ENCODE data around the gene TTC39A.

The TTC39A gene

DNA sequence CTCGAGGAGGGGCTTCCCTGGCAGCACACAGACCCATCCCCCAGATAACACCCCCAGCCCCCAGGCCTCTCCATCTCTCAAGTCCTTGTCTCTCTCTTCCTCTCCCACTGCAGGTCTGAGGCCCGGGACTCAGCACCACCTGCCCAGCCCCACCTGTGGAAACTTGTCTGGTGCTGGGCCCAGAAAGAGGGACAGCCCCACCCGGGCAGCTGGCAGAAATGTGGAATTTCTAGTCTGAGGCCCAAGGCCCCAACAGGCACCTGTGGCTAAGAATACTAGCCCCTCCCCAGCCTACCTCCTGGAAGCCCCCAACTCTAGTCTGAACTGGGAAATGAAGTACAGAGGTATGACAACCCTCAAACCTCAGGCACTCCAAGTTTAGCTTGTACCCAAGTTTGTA, 15.4 kb downstream of the TTC39A start:
- DNase-seq (ENCODE audit: low read depth, low spot score) = no peak

DNA sequence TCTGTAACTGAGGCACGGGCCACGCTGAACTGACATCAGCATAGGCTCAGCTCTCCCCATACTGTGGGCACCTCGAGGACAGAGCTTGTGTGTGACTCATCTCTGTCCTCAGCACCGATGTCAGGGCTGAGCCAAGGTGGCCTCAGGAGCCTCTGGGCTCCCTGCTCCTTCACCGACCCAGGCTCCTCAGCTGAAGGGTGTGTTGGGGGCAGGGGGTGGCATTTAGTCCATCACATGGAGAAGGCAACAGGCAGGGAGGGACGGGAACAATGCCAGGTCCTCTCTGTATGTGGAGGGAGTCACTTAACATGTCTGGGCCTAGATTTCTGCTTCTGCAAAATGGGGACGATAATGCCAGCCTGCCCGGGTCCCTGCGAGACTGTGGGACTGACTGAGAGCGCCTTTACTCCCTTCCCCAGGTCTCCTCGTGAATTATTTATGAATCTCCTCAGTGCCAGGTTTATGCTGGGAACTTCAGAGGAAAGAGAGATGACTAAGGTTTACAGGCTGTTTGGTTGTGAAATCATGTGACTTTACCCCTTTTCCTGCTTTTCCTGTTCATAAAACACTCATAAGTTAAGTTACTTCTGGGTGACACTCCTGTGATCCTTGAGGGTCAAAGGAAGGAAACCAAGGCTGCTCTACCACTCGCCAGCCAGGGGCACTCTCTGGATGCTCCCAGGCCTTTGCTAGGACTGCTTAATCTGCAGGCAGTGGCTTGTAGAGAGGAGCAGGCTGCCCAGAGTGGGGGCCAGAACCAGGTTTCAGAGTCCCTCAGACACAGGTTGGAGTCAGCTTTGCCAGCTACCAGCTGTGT, 16.2 kb downstream of the TTC39A start:
- DNase-seq (ENCODE audit: low read depth, low spot score) = no peak

DNA sequence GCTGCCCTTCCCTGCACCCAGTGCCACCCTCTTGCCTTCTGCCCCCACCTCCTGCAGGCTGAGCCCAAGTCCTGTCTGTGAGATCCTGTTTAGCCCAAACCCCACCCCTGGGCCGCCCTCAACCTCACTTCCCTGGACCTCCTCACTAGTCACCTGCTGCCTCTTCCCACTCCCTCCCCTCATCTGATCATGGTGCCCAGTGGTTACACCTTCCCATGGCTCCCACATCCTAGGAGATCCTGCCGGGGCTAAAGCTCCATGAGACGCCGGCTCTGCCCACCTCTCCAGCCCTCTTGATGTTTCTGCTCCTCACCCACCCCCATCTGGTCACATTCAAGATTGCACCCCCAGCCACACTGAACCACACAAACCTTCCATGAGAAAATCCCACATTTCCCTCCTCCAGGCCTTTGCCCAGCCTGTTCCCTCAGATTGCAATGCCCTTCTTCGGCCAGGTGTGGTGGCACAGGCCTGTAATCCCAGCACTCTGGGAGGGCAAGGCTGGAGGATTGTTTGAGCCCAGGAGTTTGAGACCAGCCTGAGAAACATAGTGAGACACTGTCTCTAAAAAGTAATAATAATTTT, 17.0 kb downstream of the TTC39A start:
- no peak for DNase-seq (ENCODE audit: low read depth, low spot score)

DNA sequence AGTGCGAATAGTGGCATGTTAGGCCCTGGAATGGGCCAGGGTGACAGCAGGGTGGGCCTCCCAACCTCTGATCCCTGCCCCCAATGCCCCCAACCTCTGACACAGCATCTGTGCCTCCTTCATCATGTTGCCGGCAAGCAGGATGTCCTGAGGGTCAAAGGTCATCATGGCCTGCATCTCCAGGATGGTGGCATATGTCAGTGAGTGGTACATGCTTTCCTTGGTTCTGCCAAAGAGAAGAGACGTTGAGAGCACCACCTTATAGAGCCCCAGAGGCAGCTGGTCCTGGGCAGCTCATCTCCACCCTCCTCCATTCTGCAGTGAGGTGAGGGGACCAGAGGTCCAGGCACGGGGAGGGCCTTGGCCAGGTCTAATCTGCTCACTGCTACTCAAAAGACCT, 17.6 kb downstream of the TTC39A start:
- DNase-seq (ENCODE audit: low read depth, low spot score) = no peak

DNA sequence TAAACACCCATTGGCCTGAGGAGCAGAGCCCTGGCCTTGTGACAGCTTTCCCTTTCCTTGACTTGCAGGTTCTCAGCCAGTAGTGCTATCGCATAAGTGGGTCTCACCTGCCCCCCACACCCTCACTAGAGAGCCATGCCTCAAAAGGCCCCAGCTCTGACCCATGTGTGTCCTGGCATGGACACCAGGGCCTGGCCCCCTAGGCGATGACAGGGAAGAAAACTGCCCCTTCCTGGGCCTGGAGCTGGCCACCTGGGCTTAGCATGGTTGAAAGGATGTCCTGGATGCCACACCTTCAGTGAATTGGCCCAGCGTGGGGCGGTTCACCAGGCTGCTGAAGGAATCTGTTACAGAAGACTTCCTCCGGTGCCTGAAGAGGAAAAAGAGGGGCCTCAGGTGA, 18.5 kb downstream of the TTC39A start:
- no peak for DNase-seq (ENCODE audit: low read depth, low spot score)

DNA sequence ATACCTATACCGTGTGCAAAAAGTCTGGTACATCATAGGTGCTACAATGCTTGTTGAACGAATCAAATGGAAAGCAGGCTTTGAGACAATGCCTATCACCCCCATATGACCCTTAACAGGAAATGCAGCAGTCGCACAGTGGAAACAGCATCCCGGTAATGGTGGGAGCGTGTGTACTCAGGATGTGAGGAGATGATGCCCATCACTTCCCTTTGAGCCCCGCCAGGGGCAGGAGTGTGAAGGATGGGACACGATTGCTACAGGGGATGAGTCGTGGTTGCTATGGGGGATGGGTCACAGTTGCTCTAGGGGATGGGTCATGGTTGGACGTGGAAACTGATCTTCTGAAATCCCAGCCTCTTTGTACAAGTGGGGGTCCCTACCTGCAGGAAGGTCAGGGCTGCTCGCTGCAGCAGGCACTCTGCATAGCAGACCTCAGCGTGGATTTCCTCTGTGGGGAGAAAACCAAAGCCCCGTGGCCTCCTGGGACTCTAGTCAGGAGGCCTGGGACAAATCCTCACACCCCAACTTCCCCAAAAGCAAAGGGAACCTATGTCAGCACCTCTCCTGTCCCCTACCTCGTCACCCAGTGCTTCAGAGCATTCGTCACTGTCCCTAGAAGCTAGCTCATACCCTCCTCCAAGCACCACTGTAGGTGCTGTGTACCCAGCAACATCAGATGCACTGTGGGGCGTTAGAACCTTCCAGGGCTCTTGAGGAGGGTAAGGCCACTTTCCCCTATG, 19.3 kb downstream of the TTC39A start:
- DNase-seq (ENCODE audit: low read depth, low spot score) = no peak

DNA sequence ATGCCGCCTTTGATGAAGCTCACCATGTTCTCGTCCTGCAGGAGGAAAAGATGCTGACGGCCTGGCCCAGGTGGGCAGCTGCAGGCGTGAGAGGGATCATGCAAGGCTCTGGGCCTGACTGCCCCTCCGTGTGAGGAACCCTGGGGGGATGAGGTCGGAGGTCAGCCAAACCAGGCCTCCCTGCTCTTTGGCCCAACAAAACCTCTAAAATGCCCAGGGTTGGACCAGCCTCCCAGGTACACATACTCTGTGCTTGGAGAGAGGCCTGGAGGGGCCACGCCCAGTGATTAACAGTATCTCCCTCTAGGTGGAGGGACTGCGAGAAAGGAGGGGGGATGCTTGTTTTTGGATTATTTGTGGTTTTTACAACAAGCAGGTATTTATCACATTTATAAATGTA, 21.1 kb downstream of the TTC39A start:
- no peak for DNase-seq (ENCODE audit: low read depth, low spot score)

DNA sequence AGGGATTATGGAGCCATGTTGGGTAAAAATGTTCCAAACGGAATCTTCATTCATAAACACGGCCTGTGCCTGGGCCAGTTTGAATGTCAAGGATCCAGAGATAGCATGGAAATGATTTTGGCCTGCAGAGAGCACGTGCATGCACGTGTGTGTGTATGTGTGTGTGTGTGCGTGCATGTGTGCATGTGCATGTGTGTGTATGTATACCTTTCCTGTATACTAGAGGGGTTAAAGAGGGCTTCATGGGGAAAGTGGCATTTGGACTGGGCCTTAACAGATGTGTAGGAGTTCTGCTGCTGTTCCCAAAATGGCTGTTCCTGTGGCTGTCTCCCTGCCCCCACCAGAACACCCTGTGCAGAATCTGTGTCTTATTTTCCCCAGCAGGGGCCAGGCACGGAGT, 21.7 kb downstream of the TTC39A start:
- no peak for DNase-seq (ENCODE audit: low read depth, low spot score)

DNA sequence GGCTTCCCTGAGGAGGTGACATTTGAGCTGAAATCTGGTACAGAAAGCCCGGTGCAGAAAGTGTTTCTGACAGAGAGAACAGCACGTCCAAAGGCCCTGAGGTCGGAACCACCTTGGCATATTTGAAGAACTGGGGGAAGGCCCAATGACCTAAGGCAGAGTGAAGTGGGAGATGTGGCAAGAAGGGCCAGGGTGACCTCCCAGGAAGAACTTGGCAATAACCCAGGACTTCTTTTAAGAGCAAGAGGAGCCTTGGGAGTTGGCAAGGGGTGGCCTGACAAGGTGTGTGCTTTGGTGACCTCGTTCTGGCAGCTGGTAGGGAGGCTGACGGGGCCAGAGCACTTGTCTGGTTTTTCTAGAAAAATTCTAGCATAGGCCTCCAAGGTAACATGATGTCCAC, 23.4 kb downstream of the TTC39A start:
- no peak for DNase-seq (ENCODE audit: low read depth, low spot score)

DNA sequence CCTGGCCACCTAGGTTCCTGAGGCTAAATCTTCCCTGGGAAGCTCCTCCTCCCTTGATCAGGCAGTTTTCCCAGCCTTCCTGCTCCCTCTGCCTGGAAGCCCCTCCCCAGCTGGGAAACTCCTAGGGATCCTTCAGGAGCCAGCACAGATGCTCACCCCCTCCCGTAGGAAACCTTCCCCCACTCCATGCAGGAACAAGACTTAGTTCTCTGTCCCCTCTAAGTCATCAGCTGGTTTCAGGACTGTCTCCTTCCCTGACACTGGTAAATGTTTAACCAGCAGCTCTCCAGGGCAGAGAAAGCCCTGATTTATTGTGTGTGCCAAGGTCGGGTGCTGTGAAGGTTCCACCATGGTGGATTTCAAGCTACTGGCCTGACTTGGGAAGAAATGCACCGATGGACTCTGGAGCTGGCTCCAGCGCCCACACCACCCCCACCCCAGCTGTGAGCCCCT, 25.0 kb downstream of the TTC39A start:
- DNase-seq (ENCODE audit: low read depth, low spot score) = no peak

DNA sequence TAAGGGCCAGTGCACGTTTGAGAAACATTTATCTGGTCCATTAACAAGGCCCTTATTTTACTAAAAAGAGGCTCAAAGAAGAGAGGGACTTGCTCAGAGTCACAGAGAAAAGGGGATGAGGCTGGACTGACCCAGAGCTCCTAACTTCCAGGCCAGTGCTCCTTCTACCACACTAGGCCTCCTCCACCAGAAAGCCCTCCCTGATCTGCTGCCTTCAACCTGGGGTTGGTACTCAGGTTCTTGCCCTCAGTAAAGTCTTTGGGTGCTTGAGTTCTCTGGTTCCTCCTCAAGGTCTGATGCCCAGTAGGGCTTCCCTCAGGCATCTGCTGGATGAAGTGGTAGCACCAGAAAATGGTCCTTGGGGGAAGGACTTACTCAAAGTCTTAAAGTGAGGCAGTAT, 26.0 kb downstream of the TTC39A start:
- no peak for DNase-seq (ENCODE audit: low read depth, low spot score)

DNA sequence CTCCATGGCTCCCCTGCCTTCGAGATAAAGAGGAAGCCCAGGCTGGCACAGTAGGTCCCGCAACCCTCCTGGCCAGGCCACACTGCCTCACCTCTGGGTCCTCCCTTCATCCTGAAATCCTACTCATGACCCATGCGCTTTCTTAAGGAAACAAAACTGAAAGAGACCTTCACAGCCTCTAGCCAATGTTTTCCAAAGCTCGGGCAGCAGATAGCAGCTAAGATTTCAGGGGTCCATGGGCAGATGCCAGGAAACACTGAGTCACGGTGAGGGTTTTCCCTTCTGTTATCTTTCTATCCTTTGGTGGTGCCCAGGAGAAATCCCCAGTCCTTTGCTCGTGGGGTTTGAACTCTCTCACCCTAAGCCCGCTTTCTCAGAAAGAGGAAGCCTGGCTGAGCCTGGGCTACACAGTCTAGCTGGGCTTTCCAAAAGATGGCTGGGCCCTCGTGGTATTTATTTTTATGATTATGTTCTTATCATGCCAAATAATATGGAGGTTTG, 26.6 kb downstream of the TTC39A start:
- DNase-seq (ENCODE audit: low read depth, low spot score) = no peak

DNA sequence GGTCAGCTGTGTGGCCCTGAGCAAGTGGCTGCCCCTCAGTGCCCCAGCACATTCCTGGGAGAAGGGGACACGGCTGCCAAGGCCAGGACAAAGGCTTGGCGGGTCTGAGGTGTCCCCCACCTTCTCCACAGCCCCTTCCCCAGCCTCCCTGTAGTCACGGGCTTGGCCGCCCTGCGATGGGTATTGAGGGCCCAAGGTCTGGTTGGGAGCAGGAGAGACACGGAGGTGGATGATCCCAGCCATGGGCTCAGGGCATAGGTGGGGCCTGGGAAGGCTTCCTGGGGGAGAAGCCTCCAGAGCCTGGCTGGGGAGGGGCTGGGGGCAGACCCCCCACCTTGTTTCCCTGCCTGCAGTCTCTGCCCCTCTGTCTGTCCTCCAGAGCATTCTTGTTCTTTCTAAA, 27.0 kb downstream of the TTC39A start:
- DNase-seq (ENCODE audit: low read depth, low spot score) = no peak

DNA sequence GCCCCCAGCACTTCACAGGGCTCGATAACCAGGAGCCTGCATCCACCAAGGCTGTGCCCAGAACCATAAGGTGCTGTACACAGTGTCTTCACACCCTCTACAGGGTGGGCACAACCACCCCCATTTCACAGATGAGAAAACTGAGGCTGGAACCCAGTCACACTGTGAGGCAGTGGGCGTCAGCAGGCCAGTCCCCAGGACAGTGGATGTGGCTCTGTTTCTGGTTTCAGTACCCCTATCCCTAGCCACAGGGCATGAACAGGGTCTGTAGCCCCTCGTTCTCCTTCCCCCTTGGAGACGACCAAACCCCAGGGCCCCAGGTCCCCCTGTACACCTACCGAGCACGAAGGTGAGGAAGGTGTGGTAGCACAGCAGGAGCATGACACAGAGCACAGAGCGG, 27.6 kb downstream of the TTC39A start:
- DNase-seq (ENCODE audit: low read depth, low spot score) = no peak

DNA sequence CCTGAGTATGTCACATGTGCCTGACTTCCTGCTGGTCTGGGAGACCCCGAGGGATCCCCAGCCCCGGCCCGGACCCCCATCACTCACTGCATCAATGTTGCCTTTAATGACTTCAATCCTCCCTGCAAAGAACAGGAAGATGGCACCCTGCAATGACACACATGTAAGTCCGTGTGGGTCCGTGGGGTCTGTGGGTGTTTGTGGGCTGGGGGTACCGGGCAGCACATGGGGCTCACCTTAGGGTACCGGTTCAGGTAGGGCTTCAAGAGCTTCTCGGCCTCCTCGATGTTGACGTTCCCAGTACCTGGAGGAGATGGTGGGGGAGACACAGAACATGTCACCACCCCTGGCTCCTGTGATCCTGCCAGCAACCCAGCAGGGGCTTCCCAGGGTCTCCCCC, 28.1 kb downstream of the TTC39A start:
- DNase-seq (ENCODE audit: low read depth, low spot score) = no peak

DNA sequence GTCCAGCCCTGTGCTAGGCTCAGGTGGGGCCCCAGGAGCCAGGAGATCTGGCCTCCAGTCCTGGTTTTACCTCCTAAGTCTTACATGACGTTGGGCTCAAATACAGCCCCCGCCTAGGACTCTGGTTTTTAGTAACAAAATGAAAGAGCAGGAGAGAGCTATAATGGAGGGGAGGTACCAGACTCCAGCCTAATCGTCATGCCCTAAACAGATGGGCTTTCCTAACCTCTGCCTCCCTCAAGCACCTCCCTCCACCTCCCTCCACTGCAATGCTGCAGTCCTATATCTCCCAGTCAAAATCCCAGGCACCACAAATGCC, 28.6 kb downstream of the TTC39A start:
- DNase-seq (ENCODE audit: low read depth, low spot score) = no peak

DNA sequence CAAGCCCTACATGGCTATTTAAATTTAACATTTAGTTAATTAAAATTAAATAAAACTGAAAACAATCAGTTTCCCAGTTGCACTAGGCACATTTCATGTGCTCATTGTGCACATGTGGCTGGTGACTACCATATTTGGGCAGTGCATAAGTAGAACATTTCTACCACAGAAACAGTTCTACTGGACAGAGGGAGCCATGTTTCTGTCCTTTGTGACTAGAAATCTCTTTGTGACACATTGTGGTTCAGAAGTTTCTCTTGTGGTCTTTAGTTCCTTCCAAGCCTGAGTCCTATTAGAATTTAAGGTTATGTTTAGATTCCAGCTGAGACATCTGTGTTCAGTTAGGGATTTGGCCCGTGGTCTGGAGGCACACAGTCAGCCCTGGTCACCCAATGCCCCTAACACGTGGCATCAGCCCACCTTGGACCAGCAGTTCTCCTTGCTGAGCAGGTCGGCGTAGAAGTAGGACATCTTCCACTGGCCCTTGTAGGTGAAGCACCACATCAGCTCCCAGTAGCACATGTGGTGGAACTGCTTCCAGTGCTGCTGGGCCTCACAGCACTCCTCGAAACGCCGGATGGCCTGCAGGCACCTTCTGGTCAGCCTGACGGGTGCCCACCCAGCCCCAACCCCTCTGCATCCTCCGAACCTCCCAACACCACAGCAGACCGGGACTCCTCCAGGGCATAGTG, 29.1 kb downstream of the TTC39A start:
- no peak for DNase-seq (ENCODE audit: low read depth, low spot score)

DNA sequence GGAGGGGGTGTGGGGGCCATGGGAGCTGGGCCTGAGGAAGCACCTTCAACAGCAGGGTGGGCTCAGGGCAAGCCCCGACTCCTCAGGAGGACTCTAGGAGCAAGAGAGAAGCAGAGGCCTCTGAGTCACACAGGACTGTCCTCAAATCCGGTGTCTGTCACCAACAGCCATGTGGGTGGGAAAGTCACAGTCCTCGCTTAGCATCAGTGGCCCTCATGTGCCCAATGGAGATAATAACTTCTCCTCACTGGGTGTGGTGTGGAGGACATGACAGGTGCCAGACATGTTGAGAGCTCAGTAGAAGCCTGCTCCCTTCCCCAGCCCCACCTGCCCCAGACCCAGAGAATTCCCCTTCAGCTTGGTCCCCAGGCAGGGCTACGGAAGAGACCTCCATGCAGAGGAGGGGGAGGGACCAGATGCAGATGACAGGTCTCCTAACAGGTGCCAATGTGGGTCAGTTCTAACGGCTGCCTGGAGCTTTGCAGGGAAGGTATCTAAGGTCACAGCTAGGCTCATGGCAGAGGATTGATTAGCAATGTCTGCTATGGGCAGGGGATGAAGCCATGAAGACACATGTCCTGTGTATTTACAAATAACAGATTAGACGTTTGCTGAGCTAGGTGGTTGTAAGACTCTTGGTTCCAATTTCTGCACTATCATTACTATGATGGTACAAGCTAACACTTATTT, 30.2 kb downstream of the TTC39A start:
- DNase-seq (ENCODE audit: low read depth, low spot score) = no peak

DNA sequence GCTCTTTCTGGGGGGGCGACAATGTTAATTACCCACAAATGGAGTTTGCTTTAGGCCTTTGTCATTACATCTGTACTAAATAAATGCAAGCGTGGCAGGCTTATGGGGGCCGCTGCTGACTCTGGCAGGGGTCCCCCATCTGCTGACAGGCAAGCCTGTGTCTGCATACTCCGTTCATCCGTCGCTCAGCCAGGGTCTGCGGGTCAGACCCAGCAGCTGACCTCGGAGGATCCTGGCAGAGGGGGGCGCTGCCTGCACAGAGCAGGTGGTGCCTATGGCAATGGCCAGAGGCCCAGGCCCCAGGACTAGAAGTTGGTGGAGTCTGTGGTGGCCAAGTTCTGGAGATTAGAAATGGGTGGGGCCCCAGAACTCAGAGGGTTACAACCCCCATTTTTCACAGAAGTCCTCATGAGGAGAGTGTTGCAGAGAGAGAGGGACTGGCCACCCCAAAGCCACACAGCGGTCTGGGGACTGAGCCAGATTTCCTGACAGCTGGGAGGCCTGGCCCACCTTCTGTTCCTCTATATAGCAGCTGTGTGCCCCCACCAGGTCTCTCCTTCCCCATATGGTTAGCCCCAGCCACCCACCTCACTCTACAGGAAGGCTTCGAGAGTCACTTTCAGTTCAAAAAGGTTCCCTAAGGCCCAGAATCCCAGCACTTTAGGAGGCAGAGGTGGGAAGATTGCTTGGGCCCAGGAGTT, 31.0 kb downstream of the TTC39A start:
- no peak for DNase-seq (ENCODE audit: low read depth, low spot score)

DNA sequence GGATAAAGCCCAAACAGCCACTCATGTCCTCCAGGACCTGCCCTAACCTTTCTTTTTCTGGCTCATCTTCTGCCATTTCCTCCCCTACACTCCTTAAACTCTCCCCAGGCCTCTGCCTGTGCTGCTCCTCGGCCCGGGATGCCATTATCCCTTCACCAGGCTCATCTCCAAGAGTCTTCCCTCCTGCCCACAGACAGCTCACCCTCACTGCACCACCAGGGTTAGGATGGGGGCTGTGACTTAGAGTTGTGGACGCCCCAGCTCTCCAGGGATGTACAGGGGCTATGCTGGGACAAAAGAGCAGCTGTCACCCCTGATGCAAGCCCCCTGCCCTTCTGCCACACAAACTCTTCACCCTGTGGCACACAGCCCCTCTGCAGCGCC, 32.0 kb downstream of the TTC39A start:
- DNase-seq (ENCODE audit: low read depth, low spot score) = no peak
